HUES48 (cell line): ENCODE results near the gene BOD1.
A peak's percentile ranks its signal among the peaks of the same experiment; 100 is the strongest.

Experiments used
- H3K27ac ChIP-seq: one replicate; pipeline ENCODE4 v1.7.0; 2013; ENCODE audit warnings: low read depth, low read length, inconsistent platforms
- H3K27me3 ChIP-seq: 2 replicates; pipeline ENCODE4 v1.6.1; 2013; ENCODE audit warnings: mild to moderate bottlenecking, low read length; ENCODE audit not compliant: control insufficient read depth, insufficient read depth
- H3K36me3 ChIP-seq: 2 replicates; pipeline ENCODE4 v1.6.1; 2013; ENCODE audit warnings: low read length; ENCODE audit not compliant: control insufficient read depth, insufficient read depth
- H3K4me1 ChIP-seq: 2 replicates; pipeline ENCODE4 v1.6.1; 2013; ENCODE audit warnings: mild to moderate bottlenecking, low read length; ENCODE audit not compliant: control insufficient read depth, insufficient read depth
- H3K4me3 ChIP-seq: 2 replicates; pipeline ENCODE4 v1.5.1; 2013; ENCODE audit warnings: mild to moderate bottlenecking, low read depth, low read length
- H3K9ac ChIP-seq: 2 replicates; pipeline ENCODE4 v1.6.1; 2013; ENCODE audit warnings: mild to moderate bottlenecking, low read depth, low read length, moderate library complexity
- H3K9me3 ChIP-seq: 2 replicates; pipeline ENCODE4 v1.6.1; 2013; ENCODE audit warnings: low read length; ENCODE audit not compliant: control insufficient read depth, insufficient read depth

BOD1 gene

DNA sequence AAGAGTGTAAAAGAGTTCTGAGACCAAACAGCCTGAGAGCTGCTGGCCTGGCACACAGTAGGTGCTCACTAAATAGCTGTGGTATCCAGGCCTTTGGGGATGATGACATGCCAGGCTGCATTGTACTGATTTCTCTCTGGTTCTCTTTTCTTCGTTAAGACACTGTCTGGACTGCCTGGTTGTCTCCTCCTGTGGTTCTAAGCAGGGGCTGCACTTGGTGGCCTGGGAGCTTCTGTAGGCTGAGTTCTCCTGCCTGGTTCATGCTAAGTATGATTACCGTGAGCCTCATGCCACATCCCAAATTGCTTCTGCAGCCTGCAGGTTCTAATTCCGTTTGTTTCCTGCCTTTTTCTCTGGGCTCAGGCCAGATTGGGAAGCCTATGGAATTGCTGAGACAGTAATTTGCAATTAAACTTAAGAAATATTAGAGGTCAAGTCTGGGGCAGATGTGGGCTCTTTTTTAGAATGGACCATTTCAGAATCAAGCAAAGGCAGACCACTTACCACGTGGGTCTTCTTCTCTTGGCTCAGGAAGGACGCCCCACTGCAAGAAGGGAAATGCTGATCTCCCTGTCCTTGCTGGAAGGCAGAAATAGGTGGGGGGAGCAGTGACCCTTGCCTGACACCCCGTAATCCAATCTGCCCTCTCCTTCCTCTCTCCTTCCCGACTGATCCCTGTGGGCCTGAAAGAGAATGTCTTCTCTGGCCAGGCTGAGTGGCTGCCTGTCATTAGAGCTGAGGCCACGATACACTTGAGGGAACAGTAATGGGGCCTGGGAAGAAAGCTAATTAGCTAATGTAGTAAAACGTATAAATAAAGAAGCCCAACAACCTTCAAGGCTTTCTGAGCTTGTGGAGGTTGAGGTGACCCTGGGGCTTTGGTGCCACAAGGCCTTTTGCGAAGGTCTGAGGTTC lies 21.9 kb upstream of the BOD1 start:
- no peak overlapping the region for H3K9ac ChIP-seq

DNA sequence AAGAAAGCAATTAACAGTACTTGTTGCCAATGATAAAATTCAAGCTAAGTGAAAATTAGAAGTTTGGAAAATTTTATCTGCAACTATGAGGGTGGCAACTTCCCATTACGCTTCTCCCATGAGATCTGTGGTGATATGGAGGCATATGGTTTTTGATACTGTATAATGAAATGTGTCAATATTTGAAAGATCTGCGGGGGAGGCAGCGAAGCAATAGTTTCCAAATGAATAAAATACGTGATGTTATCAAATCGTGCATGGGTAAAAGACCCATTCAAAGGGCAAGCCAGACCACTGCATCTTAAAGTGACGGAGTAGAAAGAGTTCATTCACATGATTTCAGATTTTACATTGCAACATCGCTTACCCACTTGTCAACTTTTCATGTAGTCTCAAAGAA lies 20.9 kb upstream of the BOD1 start:
- peaks cover 16% of the 10 kb centered on the region for H3K4me1 ChIP-seq
- H3K9me3 ChIP-seq: no peaks in the 10 kb centered on the region
- no peak overlapping the region for H3K9ac ChIP-seq
- no peaks in the 10 kb centered on the region for H3K36me3 ChIP-seq
- no peak overlapping the region for H3K27ac ChIP-seq
- no peaks in the 10 kb centered on the region for H3K27me3 ChIP-seq
- H3K4me3 ChIP-seq: no peak overlapping the region

More for the DNA sequence above, 21.9 kb upstream of the BOD1 start:
- no peaks in the 10 kb centered on the region for H3K36me3 ChIP-seq
- peaks cover 19% of the 10 kb centered on the region for H3K4me1 ChIP-seq
- H3K27ac ChIP-seq: no peak overlapping the region
- no peaks in the 10 kb centered on the region for H3K27me3 ChIP-seq
- no peaks in the 10 kb centered on the region for H3K9me3 ChIP-seq
- no peak overlapping the region for H3K4me3 ChIP-seq

DNA sequence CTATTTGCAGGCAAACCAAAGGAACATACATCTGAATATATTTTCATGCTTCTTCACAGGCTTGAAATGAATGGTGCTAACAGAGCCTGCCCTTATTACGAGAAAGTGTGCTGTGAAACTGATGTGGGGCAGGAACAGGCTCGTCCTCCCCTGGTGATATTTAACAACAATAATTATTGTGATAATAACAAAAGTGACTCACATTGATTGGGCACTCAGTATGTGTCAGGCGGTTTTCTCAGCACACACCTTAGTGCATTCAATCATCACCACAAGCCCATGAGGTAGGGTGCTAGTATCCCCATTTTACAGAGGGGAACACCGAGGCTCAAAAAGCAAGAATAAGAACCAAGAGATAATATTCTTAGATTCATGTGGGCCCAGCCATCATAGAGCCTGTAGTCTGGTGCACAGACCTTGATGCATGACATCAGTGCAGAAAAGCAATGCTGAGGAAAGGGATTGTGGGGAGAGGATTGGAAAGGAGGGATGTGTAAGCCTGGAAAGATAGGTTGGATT lies 18.1 kb upstream of the BOD1 start:
- Histone ChIP-seq H3K4me1 (no peaks in the 10 kb centered on the region; the same call in 1 of the 2 replicates), H3K9ac (no peak overlapping the region), H3K27ac (no peak overlapping the region), H3K9me3 (no peaks in the 10 kb centered on the region), H3K4me3 (no peak overlapping the region), H3K27me3 (no peaks in the 10 kb centered on the region), H3K36me3 (no peaks in the 10 kb centered on the region)

DNA sequence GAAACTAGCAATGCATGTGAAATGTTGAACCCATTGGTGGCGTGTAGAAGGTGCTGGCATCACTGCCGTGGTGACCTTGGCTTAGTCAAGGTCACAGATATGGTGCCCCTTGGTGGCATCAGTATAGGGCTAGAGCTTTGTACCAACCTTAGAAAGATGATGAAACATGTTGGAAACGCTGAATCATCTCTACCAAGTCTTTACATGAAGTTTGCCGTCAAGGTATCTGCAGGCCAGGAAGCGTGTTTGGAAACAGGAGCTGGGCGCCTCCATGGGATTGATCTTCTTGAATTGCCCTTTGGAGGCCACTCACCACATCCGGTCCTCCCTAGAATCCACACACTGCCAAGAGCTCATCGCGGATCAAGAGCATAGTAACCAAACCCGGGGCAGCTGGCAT lies 16.9 kb upstream of the BOD1 start:
- H3K27ac ChIP-seq: no peak overlapping the region
- peaks cover 8% of the 10 kb centered on the region for H3K4me1 ChIP-seq

DNA sequence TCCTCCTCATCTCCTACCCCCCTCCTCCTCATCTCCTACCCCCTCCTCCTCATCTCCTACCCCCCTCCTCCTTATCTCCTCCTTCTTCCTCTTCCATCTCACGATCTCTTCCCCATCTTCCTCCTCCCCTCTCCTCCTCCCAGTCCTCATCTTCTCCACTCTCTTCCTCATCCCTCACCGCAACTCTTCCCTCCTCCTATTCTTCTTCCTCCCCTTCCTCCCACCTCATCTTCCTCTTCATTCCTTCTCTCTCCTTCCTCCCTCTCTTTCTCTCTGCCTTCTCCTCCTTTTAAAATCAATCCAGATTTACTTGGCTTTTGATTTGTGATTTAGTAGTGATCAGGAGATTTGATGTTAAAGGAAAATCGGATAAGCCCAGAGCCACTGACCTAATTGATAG lies 15.0 kb upstream of the BOD1 start:
- H3K9ac ChIP-seq: no peak overlapping the region

More for the DNA sequence above, 16.9 kb upstream of the BOD1 start:
- no peaks in the 10 kb centered on the region for H3K36me3 ChIP-seq
- no peak overlapping the region for H3K9ac ChIP-seq
- H3K27me3 ChIP-seq: no peaks in the 10 kb centered on the region
- H3K4me3 ChIP-seq: no peak overlapping the region
- no peaks in the 10 kb centered on the region for H3K9me3 ChIP-seq

DNA sequence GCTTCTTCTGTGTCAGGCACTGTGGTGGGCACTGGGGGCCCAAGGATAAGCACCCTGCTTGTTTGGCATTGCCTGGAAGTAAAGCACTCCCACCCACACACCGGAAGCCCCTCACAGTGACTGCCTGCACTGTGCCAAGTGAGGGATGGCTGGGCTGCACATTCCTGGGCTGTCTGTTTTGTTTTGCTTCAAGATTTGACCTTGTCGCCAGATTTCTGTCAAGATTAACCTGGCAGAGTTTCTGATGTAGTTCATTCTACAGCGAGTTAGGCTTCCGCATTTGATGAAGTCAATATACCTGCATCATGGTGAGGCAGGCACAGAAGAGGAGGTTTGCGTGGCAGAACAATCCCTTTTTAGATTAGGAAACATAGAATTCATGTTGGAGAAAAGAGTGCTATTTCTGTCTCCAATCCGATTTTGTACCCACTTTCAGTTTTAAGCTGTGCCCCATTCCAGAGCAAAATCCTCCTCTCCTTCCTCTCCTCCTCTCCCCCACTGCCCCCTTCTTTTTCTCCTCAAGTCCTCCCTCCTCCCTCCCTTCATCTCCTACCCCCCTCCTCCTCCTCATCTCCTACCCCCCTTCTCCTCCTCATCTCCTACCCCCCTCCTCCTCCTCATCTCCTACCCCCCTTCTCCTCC lies 14.4 kb upstream of the BOD1 start:
- H3K9ac ChIP-seq: no peak overlapping the region
- H3K4me3 ChIP-seq: no peak overlapping the region
- H3K27ac ChIP-seq: no peak overlapping the region
- H3K27me3 ChIP-seq: no peaks in the 10 kb centered on the region
- H3K9me3 ChIP-seq: no peaks in the 10 kb centered on the region
- peaks cover 22% of the 10 kb centered on the region for H3K4me1 ChIP-seq
- no peaks in the 10 kb centered on the region for H3K36me3 ChIP-seq

More for the DNA sequence above, 15.0 kb upstream of the BOD1 start:
- H3K27ac ChIP-seq: no peak overlapping the region
- no peaks in the 10 kb centered on the region for H3K9me3 ChIP-seq
- H3K27me3 ChIP-seq: no peaks in the 10 kb centered on the region
- H3K4me1 ChIP-seq: peaks cover 22% of the 10 kb centered on the region
- no peak overlapping the region for H3K4me3 ChIP-seq
- H3K36me3 ChIP-seq: no peaks in the 10 kb centered on the region

DNA sequence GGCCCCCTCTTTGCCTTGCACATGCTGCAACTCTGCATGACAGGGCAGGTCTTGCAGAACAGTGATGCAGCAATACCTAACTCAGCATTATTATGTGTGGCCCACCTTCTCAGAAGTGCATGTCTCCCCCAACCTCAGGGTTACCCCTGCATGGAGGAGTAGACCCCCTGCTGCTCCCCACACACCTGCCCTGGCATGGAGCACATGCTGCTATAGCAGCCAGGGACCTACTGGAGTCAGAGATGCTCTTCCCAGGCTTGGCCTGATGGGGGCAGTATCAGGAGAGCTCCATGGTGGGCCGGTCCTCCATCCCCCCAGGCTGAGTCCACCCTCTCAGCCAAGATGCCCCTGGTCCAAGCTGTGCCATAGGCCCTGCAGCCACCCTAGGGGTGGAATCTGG lies 13.2 kb upstream of the BOD1 start:
- Histone ChIP-seq H3K4me1 (peaks cover 22% of the 10 kb centered on the region), H3K27ac (no peak overlapping the region), H3K36me3 (no peaks in the 10 kb centered on the region), H3K9ac (no peak overlapping the region), H3K4me3 (no peak overlapping the region), H3K9me3 (no peaks in the 10 kb centered on the region), H3K27me3 (no peaks in the 10 kb centered on the region)

DNA sequence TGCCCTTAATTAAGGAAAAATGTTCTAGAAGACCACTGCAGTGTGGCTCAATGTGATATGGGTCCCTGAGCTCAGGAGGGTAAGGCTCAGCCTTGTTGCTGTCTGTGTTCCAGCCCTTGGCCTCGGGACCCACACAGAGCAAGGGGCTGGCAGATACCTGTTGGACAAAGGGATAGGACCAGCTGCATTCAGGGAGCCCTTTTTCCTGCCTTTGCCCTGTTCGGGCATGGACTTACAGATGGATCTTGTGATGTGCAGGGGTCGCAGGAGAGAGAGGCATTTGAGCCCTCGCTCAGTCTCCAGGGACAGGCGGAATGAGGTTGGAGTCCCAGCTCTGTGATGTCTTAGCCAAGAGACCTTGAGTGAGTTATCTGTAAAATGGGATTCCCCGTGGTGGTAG lies 12.1 kb upstream of the BOD1 start:
- no peaks in the 10 kb centered on the region for H3K27me3 ChIP-seq
- H3K36me3 ChIP-seq: no peaks in the 10 kb centered on the region
- H3K27ac ChIP-seq: peak overlapping the region; percentile 64
- H3K4me1 ChIP-seq: peaks cover 22% of the 10 kb centered on the region
- H3K9ac ChIP-seq: no peak overlapping the region
- no peaks in the 10 kb centered on the region for H3K9me3 ChIP-seq
- no peak overlapping the region for H3K4me3 ChIP-seq

DNA sequence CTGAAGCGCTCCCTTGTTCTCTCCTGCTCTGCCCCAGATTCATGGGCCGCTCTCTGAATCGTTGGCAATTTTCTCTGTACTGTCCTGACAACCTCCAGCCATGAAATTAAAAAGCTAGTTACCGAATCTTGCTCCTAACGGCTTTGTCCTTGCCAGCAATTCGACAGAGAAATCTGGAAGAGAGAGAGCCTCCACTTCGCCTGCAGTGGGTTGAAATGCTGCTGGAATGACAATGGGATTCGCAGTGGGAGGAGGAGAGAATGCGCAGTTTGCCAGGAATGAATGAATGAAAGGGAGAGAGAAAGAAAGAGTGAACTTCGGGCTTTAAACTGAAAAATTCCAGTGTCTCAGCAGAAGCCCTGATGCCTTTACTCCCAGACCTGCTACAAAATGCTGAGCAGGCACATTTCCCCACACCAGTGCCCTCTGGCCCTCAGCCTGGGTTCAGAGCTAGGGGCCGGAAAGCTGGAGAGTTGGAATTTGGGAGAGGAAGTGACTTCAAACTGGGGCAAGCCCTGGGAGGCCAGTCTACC lies 11.5 kb upstream of the BOD1 start:
- Histone ChIP-seq H3K36me3 (no peaks in the 10 kb centered on the region), H3K9me3 (no peaks in the 10 kb centered on the region), H3K4me3 (no peak overlapping the region), H3K9ac (no peak overlapping the region), H3K27ac (peak overlapping the region; percentile 64), H3K27me3 (no peaks in the 10 kb centered on the region), H3K4me1 (peaks cover 22% of the 10 kb centered on the region)

DNA sequence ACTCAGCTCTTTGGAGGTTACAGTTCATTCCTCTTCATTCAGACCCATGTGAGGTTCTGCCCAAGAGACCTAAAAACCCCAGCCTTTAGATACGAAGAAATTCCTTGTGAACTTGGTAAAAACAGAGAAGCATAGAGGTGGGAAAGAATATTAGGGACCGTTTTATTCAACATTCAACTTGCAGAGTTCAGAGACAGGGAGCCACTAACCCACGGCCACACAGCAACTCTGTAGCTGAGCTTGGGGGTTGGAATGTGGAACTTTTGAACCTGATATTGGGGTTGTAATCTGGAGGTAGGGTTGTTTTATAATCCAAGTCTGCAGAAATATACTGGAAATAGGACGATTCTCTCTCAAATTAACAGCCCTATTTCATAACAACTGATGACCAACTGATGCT lies 10.8 kb upstream of the BOD1 start:
- Histone ChIP-seq H3K4me1 (peaks cover 22% of the 10 kb centered on the region), H3K27me3 (no peaks in the 10 kb centered on the region), H3K36me3 (no peaks in the 10 kb centered on the region), H3K9me3 (no peaks in the 10 kb centered on the region), H3K27ac (peak overlapping the region; percentile 64), H3K4me3 (no peak overlapping the region), H3K9ac (no peak overlapping the region)

DNA sequence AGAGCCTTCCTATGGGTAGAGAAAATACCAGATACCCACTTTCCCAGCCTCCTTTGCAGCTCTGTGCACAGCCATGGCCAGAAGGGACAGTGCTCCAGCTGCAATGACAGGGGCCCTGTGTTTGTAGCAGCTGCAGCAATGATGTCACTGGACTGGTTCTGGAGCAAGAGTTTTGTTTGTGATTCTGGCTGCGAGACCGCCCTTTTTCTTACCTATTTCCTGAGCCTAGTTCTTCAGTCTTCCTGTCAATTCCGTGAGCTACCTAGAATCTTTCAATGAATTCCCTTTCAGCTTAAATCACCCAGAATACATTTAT lies 10.0 kb upstream of the BOD1 start:
- no peak overlapping the region for H3K4me3 ChIP-seq
- no peaks in the 10 kb centered on the region for H3K9me3 ChIP-seq
- H3K36me3 ChIP-seq: no peaks in the 10 kb centered on the region
- H3K27ac ChIP-seq: no peak overlapping the region
- H3K4me1 ChIP-seq: peaks cover 22% of the 10 kb centered on the region
- H3K27me3 ChIP-seq: no peaks in the 10 kb centered on the region
- H3K9ac ChIP-seq: no peak overlapping the region
